ENCODE data around the gene DPCD. TPM values are rescaled to one million over a fixed set of nuclear protein-coding genes. Genes with fewer than 3 reads are reported as not detected.

The DPCD gene
- total RNA-seq, 2 donors from 2014 or later = 32.0 to 40.3 TPM

DNA sequence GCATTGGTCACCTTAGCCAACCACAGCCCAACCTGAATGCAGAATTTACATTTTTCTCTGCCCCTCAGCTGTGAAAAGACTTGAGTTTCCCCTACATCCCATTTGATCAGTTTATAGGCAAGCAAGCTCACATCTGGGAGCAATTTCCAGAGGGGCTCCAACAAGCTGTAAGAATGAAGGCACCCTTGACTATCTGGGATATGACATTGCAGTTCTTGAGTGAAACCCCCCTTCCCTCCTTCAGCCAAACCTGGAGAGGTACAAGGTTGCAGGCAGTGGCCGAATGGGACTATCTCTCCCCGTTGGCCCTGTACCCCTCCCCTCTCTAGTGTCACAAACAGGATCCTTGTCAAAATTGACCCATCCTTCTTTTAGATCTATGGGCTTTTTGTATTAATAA, 30.6 kb upstream of the DPCD start:
- Histone ChIP-seq H3K4me3 (no peak overlapping the region), H3K27ac (no peak overlapping the region), H3K9me3 (no peaks in the 10 kb centered on the region), H3K36me3 (no peaks in the 10 kb centered on the region), H3K27me3 (no peaks in the 10 kb centered on the region), H3K4me1 (no peaks in the 10 kb centered on the region)
- TF ChIP-seq, protein P1, sequence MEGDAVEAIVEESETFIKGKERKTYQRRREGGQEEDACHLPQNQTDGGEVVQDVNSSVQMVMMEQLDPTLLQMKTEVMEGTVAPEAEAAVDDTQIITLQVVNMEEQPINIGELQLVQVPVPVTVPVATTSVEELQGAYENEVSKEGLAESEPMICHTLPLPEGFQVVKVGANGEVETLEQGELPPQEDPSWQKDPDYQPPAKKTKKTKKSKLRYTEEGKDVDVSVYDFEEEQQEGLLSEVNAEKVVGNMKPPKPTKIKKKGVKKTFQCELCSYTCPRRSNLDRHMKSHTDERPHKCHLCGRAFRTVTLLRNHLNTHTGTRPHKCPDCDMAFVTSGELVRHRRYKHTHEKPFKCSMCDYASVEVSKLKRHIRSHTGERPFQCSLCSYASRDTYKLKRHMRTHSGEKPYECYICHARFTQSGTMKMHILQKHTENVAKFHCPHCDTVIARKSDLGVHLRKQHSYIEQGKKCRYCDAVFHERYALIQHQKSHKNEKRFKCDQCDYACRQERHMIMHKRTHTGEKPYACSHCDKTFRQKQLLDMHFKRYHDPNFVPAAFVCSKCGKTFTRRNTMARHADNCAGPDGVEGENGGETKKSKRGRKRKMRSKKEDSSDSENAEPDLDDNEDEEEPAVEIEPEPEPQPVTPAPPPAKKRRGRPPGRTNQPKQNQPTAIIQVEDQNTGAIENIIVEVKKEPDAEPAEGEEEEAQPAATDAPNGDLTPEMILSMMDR (IDR thresholded peaks at IDR 0.05) = no peak
- no peak for DNase-seq (ENCODE audit: low spot score)

DNA sequence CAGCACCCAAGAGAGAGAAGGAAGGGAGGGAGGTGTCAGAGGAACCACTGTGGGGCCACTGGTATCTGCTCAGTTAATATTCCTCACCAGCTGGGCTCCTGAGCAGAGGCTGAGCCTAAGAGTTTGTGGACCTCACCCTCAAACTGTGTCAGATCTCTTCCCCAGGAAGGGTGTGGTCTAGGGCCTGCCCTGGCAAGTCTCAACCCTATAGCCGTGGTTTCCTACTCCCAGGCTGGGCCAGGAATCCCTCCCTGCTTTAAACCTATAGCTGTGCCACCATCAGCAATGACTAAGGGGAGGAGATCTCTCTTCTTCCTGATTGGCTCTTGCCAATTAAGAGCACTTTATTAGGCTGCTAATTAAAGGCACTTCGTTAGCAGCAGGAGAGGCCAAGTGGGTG, 29.9 kb upstream of the DPCD start:
- H3K27ac ChIP-seq = no peak overlapping the region
- no peak overlapping the region for H3K4me3 ChIP-seq
- H3K27me3 ChIP-seq = no peaks in the 10 kb centered on the region
- H3K36me3 ChIP-seq = no peaks in the 10 kb centered on the region
- no peak for DNase-seq (ENCODE audit: low spot score)
- H3K4me1 ChIP-seq = no peaks in the 10 kb centered on the region
- no peaks in the 10 kb centered on the region for H3K9me3 ChIP-seq
- TF ChIP-seq, protein P1 (IDR thresholded peaks at IDR 0.05) = no peak

DNA sequence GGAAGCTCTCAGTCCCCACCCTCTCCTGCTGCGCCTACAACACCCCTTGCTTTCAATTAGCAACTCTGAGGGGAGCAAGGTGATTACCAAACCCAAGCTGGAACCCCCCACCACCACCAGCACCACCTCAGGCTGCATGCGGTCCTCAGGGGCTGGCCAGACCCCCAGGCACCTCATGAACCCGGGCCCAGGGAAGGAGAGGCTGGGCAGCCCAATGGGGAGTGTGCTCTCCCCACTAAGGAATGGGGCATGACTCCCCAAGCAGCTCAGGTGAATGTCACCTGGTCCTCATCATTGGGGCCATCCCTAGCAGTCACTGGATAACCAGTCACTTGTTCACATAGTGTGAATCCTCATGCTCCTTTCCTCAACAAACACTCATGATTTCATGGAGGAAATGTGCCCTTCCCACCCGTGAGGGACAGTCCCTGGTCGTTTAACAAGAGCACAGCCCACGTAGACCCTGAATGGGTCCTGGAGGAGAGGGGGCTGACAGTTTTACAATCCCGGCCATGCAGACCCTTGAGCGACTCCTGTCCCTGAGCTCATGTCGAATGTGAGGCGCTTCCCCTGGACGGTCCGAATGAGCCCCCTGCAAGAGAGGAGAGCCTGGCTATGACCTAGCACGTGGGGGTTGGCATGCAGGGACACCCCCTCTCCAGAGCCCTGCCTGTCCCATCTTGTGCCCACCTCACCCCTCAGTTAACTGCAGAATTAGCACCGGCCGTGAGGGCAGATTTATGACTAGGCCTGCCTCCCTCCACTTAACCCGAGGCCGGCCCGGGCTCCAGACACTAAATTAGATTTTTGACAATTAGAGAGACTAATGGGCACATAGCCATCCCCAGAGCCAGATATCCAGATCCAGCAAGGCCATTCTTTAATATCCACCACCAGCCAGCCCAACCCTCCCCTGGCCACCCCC, 29.2 kb upstream of the DPCD start:
- H3K27me3 ChIP-seq = no peaks in the 10 kb centered on the region
- H3K36me3 ChIP-seq = no peaks in the 10 kb centered on the region
- H3K9me3 ChIP-seq = no peaks in the 10 kb centered on the region
- no peak overlapping the region for H3K4me3 ChIP-seq
- DNase-seq (ENCODE audit: low spot score) = peak; percentile 21
- H3K27ac ChIP-seq = no peak overlapping the region
- TF ChIP-seq, protein P1 (IDR thresholded peaks at IDR 0.05) = no peak
- H3K4me1 ChIP-seq = no peaks in the 10 kb centered on the region

DNA sequence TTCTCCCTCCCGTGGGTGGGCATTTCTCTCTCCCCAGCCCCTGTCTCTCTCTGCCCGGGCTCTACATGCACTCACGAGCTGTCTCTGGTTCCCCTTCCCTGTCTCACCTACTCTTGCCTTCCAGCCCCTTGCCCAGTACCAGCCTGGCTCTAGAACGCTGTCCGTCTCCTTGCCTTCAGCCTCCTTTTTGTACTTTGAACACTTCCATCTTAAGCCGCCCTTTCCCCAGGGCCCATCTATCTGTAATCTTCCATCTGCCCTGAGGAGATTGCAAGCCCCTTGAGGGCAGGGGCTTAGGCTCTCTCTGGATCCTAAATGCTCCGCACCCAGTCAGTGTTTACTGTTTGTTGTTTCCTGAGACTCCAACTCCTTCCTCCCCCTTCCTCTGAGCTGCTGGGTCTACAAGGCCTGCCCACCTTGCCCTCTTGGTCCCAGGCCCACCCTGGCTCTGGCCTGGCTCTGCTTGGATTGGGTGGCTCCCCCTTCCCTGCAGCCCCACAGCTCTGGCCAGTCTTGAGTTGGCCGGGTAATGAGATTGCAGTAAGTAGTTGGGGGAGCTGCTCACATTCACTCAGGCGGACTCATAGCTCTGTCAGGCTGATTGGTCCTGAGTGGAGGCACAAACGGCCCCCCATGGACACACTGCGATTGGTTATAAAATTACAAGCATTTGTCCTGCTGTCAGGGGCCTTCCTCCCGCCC, 28.4 kb upstream of the DPCD start:
- H3K36me3 ChIP-seq = no peaks in the 10 kb centered on the region
- H3K27me3 ChIP-seq = no peaks in the 10 kb centered on the region
- no peaks in the 10 kb centered on the region for H3K9me3 ChIP-seq
- peak; percentile 50 for DNase-seq (ENCODE audit: low spot score)
- H3K4me1 ChIP-seq = no peaks in the 10 kb centered on the region
- no peak overlapping the region for H3K27ac ChIP-seq
- no peak overlapping the region for H3K4me3 ChIP-seq
- TF ChIP-seq, protein P1 (IDR thresholded peaks at IDR 0.05) = no peak

DNA sequence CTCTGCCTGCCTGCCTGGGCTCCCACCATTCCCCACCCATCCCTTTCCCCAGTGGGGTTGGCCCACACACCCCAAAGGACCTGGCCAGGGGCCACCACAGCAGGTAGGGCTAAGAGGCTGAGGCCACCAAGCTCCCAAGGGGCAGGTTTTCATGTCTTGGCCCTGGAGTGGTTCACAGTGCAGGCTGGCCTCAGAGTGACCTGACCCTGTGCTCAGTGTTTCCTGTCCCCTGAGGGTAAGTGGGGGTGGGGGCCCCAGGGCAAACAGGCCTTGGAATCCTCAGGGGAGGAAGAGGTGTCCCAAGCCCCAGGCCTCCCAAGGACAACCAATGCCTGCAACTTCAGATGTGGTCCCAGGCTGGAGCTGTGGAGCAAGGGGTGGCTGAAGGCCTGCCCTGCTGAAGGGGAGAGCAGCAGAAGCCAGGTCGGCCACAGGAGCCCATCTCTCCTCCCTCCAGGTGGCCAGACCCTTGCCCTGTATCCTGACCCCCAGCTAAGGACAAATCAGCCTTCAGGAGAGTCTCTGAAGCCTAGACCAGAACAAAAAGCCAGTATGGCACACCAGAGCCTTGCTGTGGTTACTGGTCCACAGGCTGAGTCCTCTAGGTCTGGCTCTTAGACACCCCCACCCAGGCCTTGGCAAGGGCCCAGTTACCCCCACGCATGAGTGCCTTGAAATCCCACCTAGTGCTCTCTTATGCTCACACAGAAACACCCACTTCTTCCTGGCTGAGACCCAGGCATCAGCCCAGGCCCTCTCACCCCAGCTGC, 27.6 kb upstream of the DPCD start:
- no peaks in the 10 kb centered on the region for H3K9me3 ChIP-seq
- H3K36me3 ChIP-seq = no peaks in the 10 kb centered on the region
- DNase-seq (ENCODE audit: low spot score) = peak; percentile 42
- no peak overlapping the region for H3K27ac ChIP-seq
- TF ChIP-seq, protein P1 (IDR thresholded peaks at IDR 0.05) = no peak
- H3K4me3 ChIP-seq = no peak overlapping the region
- H3K4me1 ChIP-seq = no peaks in the 10 kb centered on the region
- no peaks in the 10 kb centered on the region for H3K27me3 ChIP-seq

All from right atrium auricular region (tissue), 2 donors.